MCF 10A (cell line): ENCODE measurements around the gene RASAL1. TPM values are rescaled to one million over a fixed set of nuclear protein-coding genes. Genes with fewer than 3 reads are reported as not detected.

Experiments
- BruUV-seq: library from RNA; stranded (reverse); fragments of 400-500 nt; replicated peaks from 2 replicates; lab custom pipeline; 2021; lab: Mats Ljungman, UMichigan
- CTCF ChIA-PET: fragments of 300-600 bp; sonication (Branson Sonifier 250); formaldehyde crosslinking; extraction: SDS; loops from one replicate; lab custom pipeline; 2021; ENCODE audit warnings: antibody characterized with exemption, inconsistent platforms; lab: Yijun Ruan, JAX
- POLR2A ChIA-PET: fragments of 300-600, 350-650 bp; sonication (Branson Sonifier 250); formaldehyde crosslinking; extraction: SDS; loops from one replicate; lab custom pipeline; 2020; ENCODE audit warnings: antibody characterized with exemption, inconsistent platforms; lab: Yijun Ruan, JAX
- DNase-seq: peaks from one replicate; pipeline ENCODE4 v3.0.0-alpha.2; 2018; ENCODE audit not compliant: unreplicated experiment
- H3K27ac Mint-ChIP-seq: one replicate; pipeline ENCODE4 v1.8.0; 2022; ENCODE audit warnings: mild to moderate bottlenecking, low read depth, mixed read lengths; ENCODE audit not compliant: unreplicated experiment
- H3K27me3 Mint-ChIP-seq: one replicate; pipeline ENCODE4 v1.8.0; 2022; ENCODE audit warnings: mixed read lengths; ENCODE audit not compliant: insufficient read depth, unreplicated experiment
- H3K36me3 Mint-ChIP-seq: one replicate; pipeline ENCODE4 v1.8.0; 2022; ENCODE audit warnings: mild to moderate bottlenecking, moderate library complexity, mixed read lengths; ENCODE audit not compliant: insufficient read depth, unreplicated experiment
- H3K4me1 Mint-ChIP-seq: one replicate; pipeline ENCODE4 v1.8.0; 2022; ENCODE audit warnings: mixed read lengths; ENCODE audit not compliant: insufficient read depth, unreplicated experiment
- H3K4me3 Mint-ChIP-seq: one replicate; pipeline ENCODE4 v1.8.0; 2022; ENCODE audit warnings: mild to moderate bottlenecking, moderate library complexity, mixed read lengths; ENCODE audit not compliant: unreplicated experiment
- H3K9me3 Mint-ChIP-seq: one replicate; pipeline ENCODE4 v1.8.0; 2022; ENCODE audit warnings: mixed read lengths; ENCODE audit not compliant: unreplicated experiment
- CTCF ChIP-seq: fragments of 200-600 bp; IDR thresholded peaks from one replicate; pipeline ENCODE4 v1.8.0; 2022; ENCODE audit warnings: antibody characterized with exemption, mild to moderate bottlenecking; ENCODE audit not compliant: unreplicated experiment
- intact Hi-C: fragments of 100-400 bp; cut with micrococcal nuclease; formaldehyde crosslinking; loops from 2 replicates; pipeline ENCODE4 v1.14.1; 2022
- total RNA-seq: library from RNA; stranded (reverse); gene quantifications from 2 replicates; pipeline ENCODE4 v1.2.3, GENCODE V29; 2022

Gene RASAL1
- total RNA-seq, 1 experiment from 2014 or later: not detected

- no TSS peak for BruUV-seq
- no peak overlapping the region for H3K4me3 Mint-ChIP-seq
- no peak overlapping the region for H3K27ac Mint-ChIP-seq
- no peaks in the 10 kb centered on the region for H3K9me3 Mint-ChIP-seq
- TF ChIP-seq CTCF: no peak
- POLR2A ChIA-PET: no interaction called here
- DNase-seq: no peak
- no peaks in the 10 kb centered on the region for H3K36me3 Mint-ChIP-seq
- peaks cover 6% of the 10 kb centered on the region for H3K4me1 Mint-ChIP-seq
- peaks cover 24% of the 10 kb centered on the region for H3K27me3 Mint-ChIP-seq
- intact Hi-C loops: no loop called here
- CTCF ChIA-PET: interaction anchor here (0.6 to 1.2 kb wide), 4 partner anchors 53 to 754 kb away, joined by 3 to 10 read pairs (median 4); no protein-coding TSS in a partner anchor
Observed at GRCh38 chr12:113073586-113073985, 62.0 kb downstream of the RASAL1 start.

- no peaks in the 10 kb centered on the region for H3K9me3 Mint-ChIP-seq
- CTCF ChIA-PET: no interaction called here
- peak; percentile 32 for DNase-seq
- no peak overlapping the region for H3K27ac Mint-ChIP-seq
- H3K27me3 Mint-ChIP-seq: peaks cover 24% of the 10 kb centered on the region
- BruUV-seq: no TSS peak
- intact Hi-C loops: no loop called here
- TF ChIP-seq CTCF: no peak
- peaks cover 6% of the 10 kb centered on the region for H3K4me1 Mint-ChIP-seq
- no peak overlapping the region for H3K4me3 Mint-ChIP-seq
- H3K36me3 Mint-ChIP-seq: no peaks in the 10 kb centered on the region
- POLR2A ChIA-PET: no interaction called here
Observed at GRCh38 chr12:113072136-113072535, 63.4 kb downstream of the RASAL1 start.

DNA sequence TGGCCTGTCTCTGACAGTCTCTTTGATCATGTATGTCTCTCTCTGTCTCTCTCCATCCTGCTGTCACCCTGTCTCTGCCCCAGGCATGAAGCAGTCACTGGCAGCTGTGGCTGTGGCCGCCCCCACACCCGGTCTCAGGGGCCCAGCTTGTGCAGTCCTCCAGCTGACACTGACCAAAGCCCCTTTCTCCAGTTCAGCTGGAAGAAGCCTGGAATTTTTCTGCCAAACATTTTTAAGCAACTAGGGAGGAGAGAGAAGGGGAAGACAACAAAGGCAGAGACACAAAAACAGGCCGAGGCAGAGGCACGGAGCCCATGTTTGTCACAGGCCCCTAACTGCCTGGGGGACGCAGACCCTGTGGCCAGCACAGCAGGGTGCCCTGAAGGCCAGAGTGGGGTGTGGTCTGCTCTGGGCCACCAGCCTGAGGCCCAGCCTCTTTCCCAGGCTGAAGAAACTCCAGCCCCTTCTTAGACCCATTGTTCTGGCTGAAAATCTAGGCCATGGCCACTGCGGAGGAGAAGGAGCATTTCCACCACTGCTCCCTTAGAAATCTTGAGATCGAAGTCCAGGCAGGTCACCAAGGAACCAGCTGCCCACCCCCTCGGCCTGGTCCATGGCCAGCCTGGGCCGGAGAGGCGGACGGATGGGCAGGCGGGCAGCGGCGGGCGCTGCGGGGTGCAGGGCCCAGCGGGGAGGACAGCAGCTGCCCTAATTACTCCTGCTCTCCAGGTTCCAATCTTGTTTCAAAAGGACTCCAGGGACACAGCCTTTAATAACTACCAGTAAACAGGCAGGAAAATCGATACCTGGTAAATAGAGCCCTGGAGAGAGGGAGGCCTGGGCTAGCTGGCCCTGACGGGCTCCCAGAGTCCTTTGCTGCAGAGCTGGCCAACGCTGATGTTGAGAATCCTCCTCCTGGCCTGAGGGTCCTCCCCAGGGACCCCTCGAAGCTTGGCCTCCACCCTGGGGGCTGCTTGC, 64.1 kb downstream of the RASAL1 start:
- TF ChIP-seq CTCF: no peak
- BruUV-seq: no TSS peak
- ChIA-PET CTCF (interaction anchor here (0.6 to 1.8 kb wide), 3 partner anchors 68 to 112 kb away, joined by 3 to 4 read pairs (median 3); no protein-coding TSS in a partner anchor), POLR2A (no interaction called here)
- no peak overlapping the region for H3K4me3 Mint-ChIP-seq
- H3K4me1 Mint-ChIP-seq: peaks cover 6% of the 10 kb centered on the region
- DNase-seq: no peak
- no peaks in the 10 kb centered on the region for H3K36me3 Mint-ChIP-seq
- intact Hi-C loops: no loop called here
- no peak overlapping the region for H3K27ac Mint-ChIP-seq
- peaks cover 24% of the 10 kb centered on the region for H3K27me3 Mint-ChIP-seq
- H3K9me3 Mint-ChIP-seq: no peaks in the 10 kb centered on the region

GRCh38 chr12:113070117-113070906, 65.2 kb downstream of the RASAL1 start:
- Mint-ChIP-seq H3K4me3 (no peak overlapping the region), H3K27me3 (peaks cover 18% of the 10 kb centered on the region), H3K4me1 (peaks cover 6% of the 10 kb centered on the region), H3K27ac (no peak overlapping the region), H3K36me3 (no peaks in the 10 kb centered on the region), H3K9me3 (no peaks in the 10 kb centered on the region)
- intact Hi-C loops: no loop called here
- no peak for TF ChIP-seq CTCF
- ChIA-PET CTCF (interaction anchor here (0.6 to 1.8 kb wide), 2 partner anchors 77 to 884 kb away, joined by 3 to 4 read pairs; no protein-coding TSS in a partner anchor), POLR2A (no interaction called here)
- no TSS peak for BruUV-seq
- DNase-seq: no peak
